HG03558 (cell line): Measurements from ENCODE around the gene METTL25.

Experiments used
- ATAC-seq: cut with Tn5 transposase; IDR thresholded peaks from one replicate; pipeline ENCODE4 v1.9.1; 2021; ENCODE audit warnings: moderate number of reproducible peaks; ENCODE audit not compliant: unreplicated experiment; ENCODE audit errors: extremely low read depth

Gene METTL25

GRCh38 chr12:82398879-82399278 lies 40.5 kb downstream of the METTL25 start:
- ATAC-seq, result no peak

GRCh38 chr12:82400819-82401218 lies 42.5 kb downstream of the METTL25 start:
- no peak for ATAC-seq

GRCh38 chr12:82406651-82407050 lies 48.3 kb downstream of the METTL25 start:
- ATAC-seq, result no peak

- ATAC-seq, result no peak
These were observed 49.2 kb downstream of the METTL25 start for GRCh38 chr12:82407481-82407880.

GRCh38 chr12:82408844-82409243 lies 50.5 kb downstream of the METTL25 start:
- no peak for ATAC-seq

GRCh38 chr12:82411546-82412230 lies 53.4 kb downstream of the METTL25 start:
- ATAC-seq, result no peak

- ATAC-seq, result no peak
These were observed 53.9 kb downstream of the METTL25 start for GRCh38 chr12:82412246-82412645.

GRCh38 chr12:82414044-82414443 lies 55.7 kb downstream of the METTL25 start:
- no peak for ATAC-seq

GRCh38 chr12:82414926-82415325 lies 56.6 kb downstream of the METTL25 start:
- no peak for ATAC-seq

- ATAC-seq, result no peak
These were observed 57.1 kb downstream of the METTL25 start for GRCh38 chr12:82415402-82415801.

- no peak for ATAC-seq
These were observed 66.9 kb downstream of the METTL25 start for GRCh38 chr12:82425241-82425640.

GRCh38 chr12:82426081-82426480 lies 67.8 kb downstream of the METTL25 start:
- no peak for ATAC-seq

GRCh38 chr12:82426586-82426985 lies 68.3 kb downstream of the METTL25 start:
- no peak for ATAC-seq

- no peak for ATAC-seq
These were observed 72.3 kb downstream of the METTL25 start for GRCh38 chr12:82430541-82431145.

- no peak for ATAC-seq
These were observed 76.1 kb downstream of the METTL25 start for GRCh38 chr12:82434392-82434911.

GRCh38 chr12:82436354-82436753 lies 78.0 kb downstream of the METTL25 start:
- no peak for ATAC-seq

GRCh38 chr12:82437744-82438143 lies 79.4 kb downstream of the METTL25 start:
- no peak for ATAC-seq

- peak; percentile 49 for ATAC-seq
These were observed 80.0 kb downstream of the METTL25 start for GRCh38 chr12:82438356-82438755.

GRCh38 chr12:82440885-82441284 lies 82.6 kb downstream of the METTL25 start:
- no peak for ATAC-seq

- no peak for ATAC-seq
These were observed 90.7 kb downstream of the METTL25 start for GRCh38 chr12:82448911-82449578.

- ATAC-seq, result no peak
These were observed 98.3 kb downstream of the METTL25 start for GRCh38 chr12:82456633-82457032.
